Kidney tubule cell (primary cell): ENCODE results near the gene ZBTB7C.

Experiments
- DNase-seq: peaks from one replicate; pipeline ENCODE4 v3.0.0-alpha.2; 2018; ENCODE audit warnings: low spot score

Gene ZBTB7C

GRCh38 chr18:48418539-48419276 lies 9.5 kb upstream of the ZBTB7C start:
- no peak for DNase-seq

- no peak for DNase-seq
These were observed 8.8 kb upstream of the ZBTB7C start for GRCh38 chr18:48417985-48418384.

- no peak for DNase-seq
These were observed 4.2 kb upstream of the ZBTB7C start for GRCh38 chr18:48413342-48413741.

- DNase-seq, result peak; percentile 55
These were observed 3.3 kb upstream of the ZBTB7C start for GRCh38 chr18:48412339-48412929.

GRCh38 chr18:48410095-48410920 lies 1.1 kb upstream of the ZBTB7C start:
- DNase-seq, result peak; percentile 83

GRCh38 chr18:48409591-48410094 lies 460 bp upstream of the ZBTB7C start:
- DNase-seq, result peak; percentile 12

- DNase-seq, result no peak
These were observed 964 bp downstream of the ZBTB7C start for GRCh38 chr18:48408111-48408726.

- no peak for DNase-seq
These were observed 1.8 kb downstream of the ZBTB7C start for GRCh38 chr18:48407358-48407757.

- no peak for DNase-seq
These were observed 3.2 kb downstream of the ZBTB7C start for GRCh38 chr18:48405978-48406377.

- DNase-seq, result peak; percentile 28
These were observed 4.3 kb downstream of the ZBTB7C start for GRCh38 chr18:48404716-48405507.

GRCh38 chr18:48402953-48403352 lies 6.2 kb downstream of the ZBTB7C start:
- peak; percentile 60 for DNase-seq

- DNase-seq, result no peak
These were observed 9.7 kb downstream of the ZBTB7C start for GRCh38 chr18:48399303-48400075.

GRCh38 chr18:48398074-48398473 lies 11.1 kb downstream of the ZBTB7C start:
- DNase-seq, result no peak

- DNase-seq, result no peak
These were observed 12.2 kb downstream of the ZBTB7C start for GRCh38 chr18:48397021-48397420.

- no peak for DNase-seq
These were observed 12.6 kb downstream of the ZBTB7C start for GRCh38 chr18:48396561-48396960.

GRCh38 chr18:48395646-48396045 lies 13.5 kb downstream of the ZBTB7C start:
- DNase-seq, result no peak

- no peak for DNase-seq
These were observed 15.0 kb downstream of the ZBTB7C start for GRCh38 chr18:48394176-48394575.

GRCh38 chr18:48393776-48394175 lies 15.4 kb downstream of the ZBTB7C start:
- no peak for DNase-seq

GRCh38 chr18:48393170-48393569 lies 16.0 kb downstream of the ZBTB7C start:
- DNase-seq, result no peak

GRCh38 chr18:48392268-48392667 lies 16.9 kb downstream of the ZBTB7C start:
- no peak for DNase-seq

GRCh38 chr18:48391868-48392267 lies 17.3 kb downstream of the ZBTB7C start:
- DNase-seq, result no peak
